Measurements from ENCODE around the gene STARD10. TPM values are rescaled to one million over a fixed set of nuclear protein-coding genes. Genes with fewer than 3 reads are reported as not detected.

The STARD10 gene
- total RNA-seq, 1 experiment from 2014 or later = 58.4 TPM

DNA sequence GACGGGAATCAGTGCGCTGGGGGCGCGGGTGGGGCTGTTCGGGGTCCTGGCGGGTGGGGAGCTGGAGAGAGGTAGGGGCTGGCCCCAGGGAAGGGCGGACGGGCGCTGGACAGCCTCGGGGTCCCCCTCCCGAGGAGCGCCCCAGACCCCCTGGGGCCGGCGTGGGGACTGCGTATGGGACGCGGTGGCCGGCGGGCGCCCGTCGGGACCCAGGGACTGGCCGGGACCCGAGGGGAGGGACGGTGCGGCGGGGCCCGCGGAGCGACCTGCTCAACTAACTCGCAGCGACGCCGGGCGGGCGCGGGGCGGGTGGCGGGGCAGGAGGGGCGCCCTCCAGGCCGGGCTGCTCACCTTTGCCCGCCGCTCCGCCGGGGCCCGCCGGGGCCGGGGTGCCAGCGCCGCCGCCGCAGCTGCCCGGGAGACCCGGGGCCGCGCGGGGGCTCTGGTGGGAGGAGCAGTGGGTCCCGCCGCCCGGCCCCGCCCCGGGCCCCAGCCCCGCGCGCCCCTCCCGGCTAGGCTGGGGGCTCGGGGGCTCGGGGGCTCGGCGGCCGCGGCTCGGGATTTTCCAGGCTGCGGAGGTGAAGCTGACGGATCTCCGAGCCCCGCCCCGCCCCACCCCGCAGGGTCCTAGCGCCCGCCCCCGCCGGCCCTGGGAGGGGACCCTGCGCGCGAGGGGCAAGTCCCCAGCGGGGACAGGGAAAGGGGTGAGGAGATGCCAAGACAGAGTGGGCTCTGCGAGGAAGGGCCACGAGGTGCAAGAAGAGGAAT is 12.3 kb downstream of the STARD10 start:
- DNase-seq (ENCODE audit: low read depth, low spot score) (no peak), ATAC-seq (peak; percentile 74)

More for the DNA sequence above, 12.3 kb downstream of the STARD10 start:
- Histone ChIP-seq H3K79me2 (ENCODE audit: insufficient read depth, low read length) (no peaks in the 10 kb centered on the region), H3K4me1 (ENCODE audit: control insufficient read depth in 1 of 2, insufficient read depth in 2 of 2, low read length in 2 of 2) (peaks cover 12 to 49% of the 10 kb centered on the region in 2 experiments), H3K9me2 (ENCODE audit: insufficient read depth) (no peaks in the 10 kb centered on the region), H2AFZ (ENCODE audit: low read depth, low read length, poor library complexity, severe bottlenecking) (no peak overlapping the region), H3K27me3 (ENCODE audit: insufficient read depth, low read length) (no peaks in the 10 kb centered on the region), H3K27ac (ENCODE audit: low read depth, low read length) (peak overlapping the region; percentile 46; the same call in 1 of the 2 replicates), H3K9ac (ENCODE audit: low read length) (peak overlapping the region; percentile 73), H3K4me2 (ENCODE audit: low read length) (peak overlapping the region; percentile 99), H3K9me3 (ENCODE audit: control insufficient read depth in 1 of 2, insufficient read depth in 1 of 2, low read depth in 1 of 2, low read length in 2 of 2) (no peaks in the 10 kb centered on the region), H3K36me3 (ENCODE audit: control insufficient read depth in 1 of 2, insufficient read depth in 2 of 2, low read length in 2 of 2) (no peaks in the 10 kb centered on the region), H3K4me3 (replicated peaks in 1 of 2; ENCODE audit: low read depth in 1 of 2, low read length in 2 of 2) (peak overlapping the region; percentile 59 to 79), H4K20me1 (ENCODE audit: insufficient read depth) (no peaks in the 10 kb centered on the region)
- BruUV-seq (replicated peaks) = no TSS peak
- ChIA-PET RAD21 (ENCODE audit: low non-redundant PET in 1 of 2, low total read pairs in 2 of 2, uncharacterized antibody in 2 of 2, unreplicated experiment in 2 of 2) (no interaction called here), CTCF (interaction anchor here (1.2 to 2.5 kb wide), 4 partner anchors 12 to 59 kb away, joined by 3 to 21 read pairs (median 4); partner anchors contain the start of gene STARD10), POLR2A (interaction anchor here (1.4 kb wide), 1 partner anchor 12 kb away, joined by 7 read pairs; the partner anchor contains the start of gene STARD10)
- TF ChIP-seq ZFX (IDR thresholded peaks at IDR 0.05) (peak; percentile 50; the same call in 1 of the 2 replicates), CTCF (IDR thresholded peaks at IDR 0.05 in 2 of 3, conservative IDR thresholded peaks at IDR 0.05 in 1 of 3; ENCODE audit: borderline replicate concordance in 1 of 3, insufficient read depth in 1 of 3, low read depth in 2 of 3, low read length in 2 of 3) (no peak), CBX3 (IDR thresholded peaks at IDR 0.05; ENCODE audit: low read depth) (no peak), ZNF274 (IDR thresholded peaks at IDR 0.05; ENCODE audit: low read depth, low read length) (no peak), TCF7L2 (IDR thresholded peaks at IDR 0.05; ENCODE audit: borderline replicate concordance, extremely low read depth, insufficient read depth, insufficient read length) (no peak), CEBPB (IDR thresholded peaks at IDR 0.05; ENCODE audit: low read depth) (no peak), SRF (IDR thresholded peaks at IDR 0.05; ENCODE audit: low read depth) (no peak), EZH2 (IDR thresholded peaks at IDR 0.05) (no peak), EGR1 (IDR thresholded peaks at IDR 0.05; ENCODE audit: low read depth) (no peak)
- intact Hi-C loops (cut with micrococcal nuclease) = no loop called here

All from HCT116 (cell line).